ENCODE results near the gene DISC1.
"Not testable (repeated sequence)": the region's sequence is repeated elsewhere in the genome, so short reads cannot be mapped to it uniquely, and the experiment has no call there.

Gene DISC1

GRCh38 chr1:231785073-231785472 is 158.5 kb downstream of the DISC1 start:
- not testable (repeated sequence) for H3K9me3 Mint-ChIP-seq, H3K4me3 Mint-ChIP-seq, H3K36me3 Mint-ChIP-seq, H3K27me3 Mint-ChIP-seq, ATAC-seq, H3K27ac Mint-ChIP-seq, H3K4me1 Mint-ChIP-seq

- no peaks in the 10 kb centered on the region for H3K9me3 Mint-ChIP-seq
- ATAC-seq, result no peak
- no peak overlapping the region for H3K4me3 Mint-ChIP-seq
- peaks cover 9% of the 10 kb centered on the region for H3K4me1 Mint-ChIP-seq
- H3K36me3 Mint-ChIP-seq, result peaks cover 4% of the 10 kb centered on the region
- no peaks in the 10 kb centered on the region for H3K27me3 Mint-ChIP-seq
- H3K27ac Mint-ChIP-seq, result no peak overlapping the region
Measured at GRCh38 chr1:231786126-231786525, 159.5 kb downstream of the DISC1 start.

- ATAC-seq, result no peak
- H3K4me1 Mint-ChIP-seq, result no peaks in the 10 kb centered on the region
- H3K27ac Mint-ChIP-seq, result no peak overlapping the region
- peaks cover 4% of the 10 kb centered on the region for H3K36me3 Mint-ChIP-seq
- no peaks in the 10 kb centered on the region for H3K27me3 Mint-ChIP-seq
- no peak overlapping the region for H3K4me3 Mint-ChIP-seq
- no peaks in the 10 kb centered on the region for H3K9me3 Mint-ChIP-seq
Measured at GRCh38 chr1:231792634-231793033, 166.0 kb downstream of the DISC1 start.

GRCh38 chr1:231793893-231794292 is 167.3 kb downstream of the DISC1 start:
- ATAC-seq, result no peak
- H3K9me3 Mint-ChIP-seq, result no peaks in the 10 kb centered on the region
- H3K4me3 Mint-ChIP-seq, result no peak overlapping the region
- H3K36me3 Mint-ChIP-seq, result no peaks in the 10 kb centered on the region
- no peak overlapping the region for H3K27ac Mint-ChIP-seq
- H3K27me3 Mint-ChIP-seq, result no peaks in the 10 kb centered on the region
- no peaks in the 10 kb centered on the region for H3K4me1 Mint-ChIP-seq

- no peak for ATAC-seq
- H3K36me3 Mint-ChIP-seq, result peaks cover 4% of the 10 kb centered on the region
- H3K27ac Mint-ChIP-seq, result no peak overlapping the region
- no peak overlapping the region for H3K4me3 Mint-ChIP-seq
- H3K9me3 Mint-ChIP-seq, result peaks cover 3% of the 10 kb centered on the region
- no peaks in the 10 kb centered on the region for H3K27me3 Mint-ChIP-seq
- no peaks in the 10 kb centered on the region for H3K4me1 Mint-ChIP-seq
Measured at GRCh38 chr1:231796141-231796540, 169.6 kb downstream of the DISC1 start.

GRCh38 chr1:231799363-231799986 is 172.9 kb downstream of the DISC1 start:
- Mint-ChIP-seq H3K4me3 (no peak overlapping the region), H3K36me3 (peaks cover 4% of the 10 kb centered on the region), H3K4me1 (no peaks in the 10 kb centered on the region), H3K27me3 (no peaks in the 10 kb centered on the region), H3K27ac (no peak overlapping the region), H3K9me3 (peaks cover 3% of the 10 kb centered on the region)
- ATAC-seq, result no peak

- Mint-ChIP-seq H3K4me3 (no peak overlapping the region), H3K9me3 (peaks cover 3% of the 10 kb centered on the region), H3K27me3 (no peaks in the 10 kb centered on the region), H3K27ac (no peak overlapping the region), H3K4me1 (no peaks in the 10 kb centered on the region), H3K36me3 (peaks cover 4% of the 10 kb centered on the region)
- no peak for ATAC-seq
Measured at GRCh38 chr1:231800108-231800507, 173.5 kb downstream of the DISC1 start.

GRCh38 chr1:231801042-231801585 is 174.5 kb downstream of the DISC1 start:
- no peak for ATAC-seq
- no peaks in the 10 kb centered on the region for H3K4me1 Mint-ChIP-seq
- no peak overlapping the region for H3K4me3 Mint-ChIP-seq
- H3K27me3 Mint-ChIP-seq, result no peaks in the 10 kb centered on the region
- no peak overlapping the region for H3K27ac Mint-ChIP-seq
- H3K9me3 Mint-ChIP-seq, result peaks cover 3% of the 10 kb centered on the region
- H3K36me3 Mint-ChIP-seq, result peaks cover 4% of the 10 kb centered on the region

- ATAC-seq, result no peak
- no peak overlapping the region for H3K27ac Mint-ChIP-seq
- no peaks in the 10 kb centered on the region for H3K27me3 Mint-ChIP-seq
- peaks cover 3% of the 10 kb centered on the region for H3K9me3 Mint-ChIP-seq
- H3K36me3 Mint-ChIP-seq, result peaks cover 4% of the 10 kb centered on the region
- no peak overlapping the region for H3K4me3 Mint-ChIP-seq
- no peaks in the 10 kb centered on the region for H3K4me1 Mint-ChIP-seq
Measured at GRCh38 chr1:231803353-231803752, 176.8 kb downstream of the DISC1 start.

GRCh38 chr1:231806623-231807495 is 180.3 kb downstream of the DISC1 start:
- Mint-ChIP-seq H3K9me3 (no peaks in the 10 kb centered on the region), H3K4me3 (no peak overlapping the region), H3K36me3 (no peaks in the 10 kb centered on the region), H3K4me1 (no peaks in the 10 kb centered on the region), H3K27me3 (no peaks in the 10 kb centered on the region), H3K27ac (no peak overlapping the region)
- ATAC-seq, result peak; percentile 74

GRCh38 chr1:231807541-231807940 is 181.0 kb downstream of the DISC1 start:
- no peaks in the 10 kb centered on the region for H3K36me3 Mint-ChIP-seq
- no peaks in the 10 kb centered on the region for H3K9me3 Mint-ChIP-seq
- no peak for ATAC-seq
- H3K4me3 Mint-ChIP-seq, result no peak overlapping the region
- H3K27me3 Mint-ChIP-seq, result no peaks in the 10 kb centered on the region
- H3K27ac Mint-ChIP-seq, result no peak overlapping the region
- no peaks in the 10 kb centered on the region for H3K4me1 Mint-ChIP-seq

- ATAC-seq, result no peak
- H3K27ac Mint-ChIP-seq, result no peak overlapping the region
- H3K9me3 Mint-ChIP-seq, result no peaks in the 10 kb centered on the region
- H3K4me1 Mint-ChIP-seq, result no peaks in the 10 kb centered on the region
- no peaks in the 10 kb centered on the region for H3K36me3 Mint-ChIP-seq
- H3K4me3 Mint-ChIP-seq, result no peak overlapping the region
- no peaks in the 10 kb centered on the region for H3K27me3 Mint-ChIP-seq
Measured at GRCh38 chr1:231808116-231808515, 181.5 kb downstream of the DISC1 start.

GRCh38 chr1:231808990-231809389 is 182.4 kb downstream of the DISC1 start:
- peaks cover 7% of the 10 kb centered on the region for H3K36me3 Mint-ChIP-seq
- no peaks in the 10 kb centered on the region for H3K9me3 Mint-ChIP-seq
- no peaks in the 10 kb centered on the region for H3K27me3 Mint-ChIP-seq
- no peak for ATAC-seq
- no peak overlapping the region for H3K4me3 Mint-ChIP-seq
- H3K4me1 Mint-ChIP-seq, result no peaks in the 10 kb centered on the region
- H3K27ac Mint-ChIP-seq, result no peak overlapping the region

- no peak overlapping the region for H3K27ac Mint-ChIP-seq
- no peak for ATAC-seq
- H3K4me1 Mint-ChIP-seq, result no peaks in the 10 kb centered on the region
- peaks cover 11% of the 10 kb centered on the region for H3K36me3 Mint-ChIP-seq
- H3K9me3 Mint-ChIP-seq, result no peaks in the 10 kb centered on the region
- no peak overlapping the region for H3K4me3 Mint-ChIP-seq
- no peaks in the 10 kb centered on the region for H3K27me3 Mint-ChIP-seq
Measured at GRCh38 chr1:231810415-231810814, 183.8 kb downstream of the DISC1 start.

- no peak for ATAC-seq
- Mint-ChIP-seq H3K27me3 (no peaks in the 10 kb centered on the region), H3K4me3 (no peak overlapping the region)
Measured at GRCh38 chr1:231814021-231814420, 187.4 kb downstream of the DISC1 start.

GRCh38 chr1:231814521-231814920 is 187.9 kb downstream of the DISC1 start:
- Mint-ChIP-seq H3K9me3 (no peaks in the 10 kb centered on the region), H3K36me3 (peaks cover 37% of the 10 kb centered on the region)

More at GRCh38 chr1:231814021-231814420, 187.4 kb downstream of the DISC1 start:
- Mint-ChIP-seq H3K9me3 (no peaks in the 10 kb centered on the region), H3K27ac (no peak overlapping the region), H3K36me3 (peaks cover 37% of the 10 kb centered on the region), H3K4me1 (no peaks in the 10 kb centered on the region)

More at GRCh38 chr1:231814521-231814920, 187.9 kb downstream of the DISC1 start:
- no peaks in the 10 kb centered on the region for H3K4me1 Mint-ChIP-seq
- no peak overlapping the region for H3K4me3 Mint-ChIP-seq
- no peaks in the 10 kb centered on the region for H3K27me3 Mint-ChIP-seq
- no peak overlapping the region for H3K27ac Mint-ChIP-seq
- ATAC-seq, result no peak
